ENCODE measurements around the gene MYO15A. TPM values are rescaled to one million over a fixed set of nuclear protein-coding genes. Genes with fewer than 3 reads are reported as not detected.

The MYO15A gene
- total RNA-seq, 2 experiments from 2014 or later: 0.98 to 1.4 TPM

DNA sequence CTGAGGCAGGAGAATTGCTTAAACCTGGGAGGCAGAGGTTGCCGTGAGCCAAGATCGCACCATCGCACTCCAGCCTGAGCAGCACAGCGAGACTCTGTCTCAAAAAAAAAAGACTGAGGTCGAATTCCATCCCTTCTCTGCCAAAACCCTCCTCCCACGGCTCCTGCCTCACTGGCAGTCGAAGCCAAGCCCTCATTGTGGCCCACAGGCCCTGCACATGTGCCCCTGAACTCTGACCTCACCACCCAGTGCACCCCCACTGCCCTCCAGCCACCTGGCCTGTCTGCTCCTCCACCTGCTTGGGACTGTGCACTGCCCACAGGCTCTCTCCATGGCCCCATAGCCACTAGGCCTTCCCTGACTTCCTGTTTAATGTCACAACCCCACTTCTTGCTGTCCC lies 7.0 kb downstream of the MYO15A start:
- no TSS peak for BruUV-seq (replicated peaks)
- H3K9me2 ChIP-seq (ENCODE audit: insufficient read depth, low read length): no peaks in the 10 kb centered on the region
- CTCF ChIA-PET (ENCODE audit: unreplicated experiment): no interaction called here

DNA sequence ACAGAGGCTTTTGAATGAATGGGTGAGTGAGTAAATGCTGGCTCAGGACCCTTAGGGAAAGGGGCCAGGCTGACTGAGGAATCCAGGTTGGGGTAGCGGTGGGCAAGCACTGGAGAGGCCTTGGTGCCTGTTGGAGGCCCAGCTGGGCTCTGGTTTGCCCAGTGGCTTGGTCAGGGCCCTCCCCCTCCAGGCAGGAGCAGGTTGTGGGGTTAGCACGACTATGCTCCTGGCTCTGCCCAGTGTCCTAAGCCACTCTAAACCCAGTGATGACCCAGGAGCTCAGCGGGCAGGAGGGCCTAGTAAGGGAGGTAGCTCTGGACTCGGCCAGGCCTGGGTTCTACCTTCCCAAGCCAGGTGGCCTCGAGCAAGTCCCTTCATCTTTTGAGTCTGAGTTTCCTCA lies 7.5 kb downstream of the MYO15A start:
- no peaks in the 10 kb centered on the region for H3K9me3 ChIP-seq (ENCODE audit: low read length)
- DNase-seq (ENCODE audit: low spot score): no peak
- CTCF ChIA-PET (ENCODE audit: unreplicated experiment): no interaction called here

More for the DNA sequence above, 7.0 kb downstream of the MYO15A start:
- no peaks in the 10 kb centered on the region for H3K9me3 ChIP-seq (ENCODE audit: low read length)
- H4K20me1 ChIP-seq (ENCODE audit: insufficient read depth, low read length): no peaks in the 10 kb centered on the region
- no peak overlapping the region for H3K4me3 ChIP-seq (ENCODE audit: low read depth, low read length, poor library complexity, severe bottlenecking)
- intact Hi-C loops (cut with micrococcal nuclease; ENCODE audit: unreplicated experiment): no loop called here
- no peaks in the 10 kb centered on the region for H3K79me2 ChIP-seq (ENCODE audit: insufficient read depth, low read depth, low read length)
- no peaks in the 10 kb centered on the region for H3K4me1 ChIP-seq (ENCODE audit: insufficient read depth, low read length, poor library complexity, severe bottlenecking)
- H3K27ac ChIP-seq (ENCODE audit: low read depth, low read length, poor library complexity, severe bottlenecking): no peak overlapping the region
- TF ChIP-seq, protein P1, sequence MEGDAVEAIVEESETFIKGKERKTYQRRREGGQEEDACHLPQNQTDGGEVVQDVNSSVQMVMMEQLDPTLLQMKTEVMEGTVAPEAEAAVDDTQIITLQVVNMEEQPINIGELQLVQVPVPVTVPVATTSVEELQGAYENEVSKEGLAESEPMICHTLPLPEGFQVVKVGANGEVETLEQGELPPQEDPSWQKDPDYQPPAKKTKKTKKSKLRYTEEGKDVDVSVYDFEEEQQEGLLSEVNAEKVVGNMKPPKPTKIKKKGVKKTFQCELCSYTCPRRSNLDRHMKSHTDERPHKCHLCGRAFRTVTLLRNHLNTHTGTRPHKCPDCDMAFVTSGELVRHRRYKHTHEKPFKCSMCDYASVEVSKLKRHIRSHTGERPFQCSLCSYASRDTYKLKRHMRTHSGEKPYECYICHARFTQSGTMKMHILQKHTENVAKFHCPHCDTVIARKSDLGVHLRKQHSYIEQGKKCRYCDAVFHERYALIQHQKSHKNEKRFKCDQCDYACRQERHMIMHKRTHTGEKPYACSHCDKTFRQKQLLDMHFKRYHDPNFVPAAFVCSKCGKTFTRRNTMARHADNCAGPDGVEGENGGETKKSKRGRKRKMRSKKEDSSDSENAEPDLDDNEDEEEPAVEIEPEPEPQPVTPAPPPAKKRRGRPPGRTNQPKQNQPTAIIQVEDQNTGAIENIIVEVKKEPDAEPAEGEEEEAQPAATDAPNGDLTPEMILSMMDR (conservative IDR thresholded peaks at IDR 0.05; ENCODE audit: low read length): no peak
- TF ChIP-seq EZH2phosphoT487 (IDR thresholded peaks at IDR 0.05; ENCODE audit: borderline replicate concordance, low read depth, low read length): no peak
- H3K36me3 ChIP-seq (ENCODE audit: insufficient read depth, low read length): no peaks in the 10 kb centered on the region
- DNase-seq (ENCODE audit: low spot score): no peak
- H3K4me2 ChIP-seq (ENCODE audit: low read length): no peak overlapping the region
- no peak overlapping the region for H2AFZ ChIP-seq (ENCODE audit: low read length)
- POLR2A ChIA-PET: no interaction called here

DNA sequence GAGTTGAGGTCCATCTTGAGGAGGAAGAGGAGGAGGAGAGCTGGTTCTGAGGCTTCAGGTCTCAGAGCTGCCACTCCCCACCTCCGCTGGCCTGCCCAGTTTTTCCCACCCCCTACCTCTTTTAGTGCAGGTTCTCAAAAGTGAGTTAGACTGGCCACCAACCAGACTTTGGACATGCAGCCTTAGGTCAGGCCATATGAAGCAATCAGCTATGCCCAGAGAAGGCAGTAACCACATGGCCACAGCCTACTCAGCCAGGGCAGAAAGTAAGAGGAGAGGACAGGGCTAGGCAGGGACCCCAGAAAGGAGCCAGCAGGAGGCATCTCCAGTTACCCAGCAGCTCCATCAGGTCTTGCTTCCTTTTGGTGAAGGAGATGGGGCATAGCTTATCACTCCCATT lies 9.0 kb downstream of the MYO15A start:
- Histone ChIP-seq H3K27ac (ENCODE audit: low read depth, low read length, poor library complexity, severe bottlenecking) (no peak overlapping the region), H3K36me3 (ENCODE audit: insufficient read depth, low read length) (no peaks in the 10 kb centered on the region), H2AFZ (ENCODE audit: low read length) (no peak overlapping the region), H3K4me2 (ENCODE audit: low read length) (no peak overlapping the region), H3K4me3 (ENCODE audit: low read depth, low read length, poor library complexity, severe bottlenecking) (no peak overlapping the region), H3K4me1 (ENCODE audit: insufficient read depth, low read length, poor library complexity, severe bottlenecking) (no peaks in the 10 kb centered on the region), H3K9me3 (ENCODE audit: low read length) (no peaks in the 10 kb centered on the region), H3K79me2 (ENCODE audit: insufficient read depth, low read depth, low read length) (no peaks in the 10 kb centered on the region), H3K9me2 (ENCODE audit: insufficient read depth, low read length) (no peaks in the 10 kb centered on the region), H4K20me1 (ENCODE audit: insufficient read depth, low read length) (no peaks in the 10 kb centered on the region)
- CTCF ChIA-PET (ENCODE audit: unreplicated experiment): no interaction called here
- POLR2A ChIA-PET: no interaction called here
- no peak for DNase-seq (ENCODE audit: low spot score)
- intact Hi-C loops (cut with micrococcal nuclease; ENCODE audit: unreplicated experiment): no loop called here
- TF ChIP-seq, protein P1 (conservative IDR thresholded peaks at IDR 0.05; ENCODE audit: low read length): no peak
- TF ChIP-seq EZH2phosphoT487 (IDR thresholded peaks at IDR 0.05; ENCODE audit: borderline replicate concordance, low read depth, low read length): no peak
- no TSS peak for BruUV-seq (replicated peaks)

More for the DNA sequence above, 7.5 kb downstream of the MYO15A start:
- POLR2A ChIA-PET: no interaction called here
- TF ChIP-seq, protein P1 (conservative IDR thresholded peaks at IDR 0.05; ENCODE audit: low read length): no peak
- TF ChIP-seq EZH2phosphoT487 (IDR thresholded peaks at IDR 0.05; ENCODE audit: borderline replicate concordance, low read depth, low read length): no peak
- no peaks in the 10 kb centered on the region for H3K79me2 ChIP-seq (ENCODE audit: insufficient read depth, low read depth, low read length)
- no peak overlapping the region for H3K4me2 ChIP-seq (ENCODE audit: low read length)
- H3K36me3 ChIP-seq (ENCODE audit: insufficient read depth, low read length): no peaks in the 10 kb centered on the region
- H3K9me2 ChIP-seq (ENCODE audit: insufficient read depth, low read length): no peaks in the 10 kb centered on the region
- intact Hi-C loops (cut with micrococcal nuclease; ENCODE audit: unreplicated experiment): no loop called here
- no peaks in the 10 kb centered on the region for H4K20me1 ChIP-seq (ENCODE audit: insufficient read depth, low read length)
- H2AFZ ChIP-seq (ENCODE audit: low read length): no peak overlapping the region
- no peak overlapping the region for H3K27ac ChIP-seq (ENCODE audit: low read depth, low read length, poor library complexity, severe bottlenecking)
- H3K4me1 ChIP-seq (ENCODE audit: insufficient read depth, low read length, poor library complexity, severe bottlenecking): no peaks in the 10 kb centered on the region
- no peak overlapping the region for H3K4me3 ChIP-seq (ENCODE audit: low read depth, low read length, poor library complexity, severe bottlenecking)
- no TSS peak for BruUV-seq (replicated peaks)
